Ishikawa (cell line): ENCODE measurements around the gene CIPC.

Experiments
- CEBPB ChIP-seq: IDR thresholded peaks from 2 replicates; pipeline ENCODE4 v1.6.1; 2012
- CREB1 ChIP-seq: IDR thresholded peaks from 2 replicates; pipeline ENCODE4 v1.6.1; 2012; ENCODE audit warnings: low read depth
- EGR1 ChIP-seq: IDR thresholded peaks from 2 replicates; pipeline ENCODE4 v1.6.1; 2012
- EP300 ChIP-seq: IDR thresholded peaks from 2 replicates; pipeline ENCODE4 v1.6.1; 2012; ENCODE audit warnings: borderline replicate concordance
- FOXM1 ChIP-seq: IDR thresholded peaks from 2 replicates; pipeline ENCODE4 v1.6.1; 2012; ENCODE audit warnings: low read depth, borderline replicate concordance
- MAX ChIP-seq: IDR thresholded peaks from 2 replicates; pipeline ENCODE4 v1.6.1; 2012
- NFIC ChIP-seq: IDR thresholded peaks from 2 replicates; pipeline ENCODE4 v1.6.1; 2012
- RAD21 ChIP-seq: IDR thresholded peaks from 2 replicates; pipeline ENCODE4 v1.6.1; 2012; ENCODE audit warnings: low read depth
- REST ChIP-seq: IDR thresholded peaks from 2 replicates; pipeline ENCODE4 v1.6.1; 2012; ENCODE audit warnings: low read depth, mild to moderate bottlenecking
- TAF1 ChIP-seq: IDR thresholded peaks from 2 replicates; pipeline ENCODE4 v1.6.1; 2012; ENCODE audit warnings: low read depth, mild to moderate bottlenecking
- TCF12 ChIP-seq: IDR thresholded peaks from 2 replicates; pipeline ENCODE4 v1.6.1; 2012; ENCODE audit warnings: low read depth
- TEAD4 ChIP-seq: IDR thresholded peaks from 2 replicates; pipeline ENCODE4 v1.6.1; 2012
- USF1 ChIP-seq: IDR thresholded peaks from 2 replicates; pipeline ENCODE4 v1.6.1; 2012
- YY1 ChIP-seq: IDR thresholded peaks from 2 replicates; pipeline ENCODE4 v1.6.1; 2012; ENCODE audit warnings: low read depth
- ZBTB7A ChIP-seq: IDR thresholded peaks from 2 replicates; pipeline ENCODE4 v1.6.1; 2012; ENCODE audit warnings: low read depth

CIPC gene

GRCh38 chr14:77148510-77149231 is 50.6 kb downstream of the CIPC start:
- TF ChIP-seq TEAD4 (no peak), USF1 (peak; percentile 92)

- TF ChIP-seq NFIC (peak; percentile 61), ZBTB7A (no peak), RAD21 (peak; percentile 72), TCF12 (no peak), YY1 (no peak)
These were observed 53.2 kb downstream of the CIPC start for GRCh38 chr14:77151245-77151644.

- peak; percentile 64 for TF ChIP-seq RAD21
- no peak for TF ChIP-seq MAX
- no peak for TF ChIP-seq TEAD4
These were observed 54.0 kb downstream of the CIPC start for GRCh38 chr14:77151918-77152588.

- TF ChIP-seq NFIC (no peak), RAD21 (no peak), YY1 (no peak), TCF12 (no peak), ZBTB7A (no peak), REST (no peak), EGR1 (no peak), MAX (no peak), TEAD4 (no peak), USF1 (no peak), CREB1 (no peak), TAF1 (no peak), EP300 (no peak), CEBPB (no peak), FOXM1 (no peak)
These were observed 55.7 kb downstream of the CIPC start for GRCh38 chr14:77153802-77154201.

- TF ChIP-seq TAF1, result no peak
- TF ChIP-seq MAX, result no peak
- no peak for TF ChIP-seq CREB1
- no peak for TF ChIP-seq YY1
- TF ChIP-seq CEBPB, result no peak
- no peak for TF ChIP-seq EGR1
- TF ChIP-seq TEAD4, result no peak
- TF ChIP-seq TCF12, result no peak
- no peak for TF ChIP-seq ZBTB7A
- TF ChIP-seq FOXM1, result no peak
- TF ChIP-seq NFIC, result no peak
- TF ChIP-seq RAD21, result no peak
- TF ChIP-seq USF1, result no peak
- TF ChIP-seq EP300, result no peak
- no peak for TF ChIP-seq REST
These were observed 56.4 kb downstream of the CIPC start for GRCh38 chr14:77154421-77154820.

- TF ChIP-seq TCF12, result no peak
- no peak for TF ChIP-seq TAF1
- no peak for TF ChIP-seq NFIC
- TF ChIP-seq EGR1, result no peak
- no peak for TF ChIP-seq MAX
- TF ChIP-seq CREB1, result no peak
- TF ChIP-seq USF1, result no peak
- TF ChIP-seq CEBPB, result no peak
- TF ChIP-seq TEAD4, result no peak
- TF ChIP-seq REST, result no peak
- no peak for TF ChIP-seq ZBTB7A
- no peak for TF ChIP-seq YY1
- no peak for TF ChIP-seq FOXM1
- TF ChIP-seq EP300, result no peak
- no peak for TF ChIP-seq RAD21
These were observed 57.0 kb downstream of the CIPC start for GRCh38 chr14:77155083-77155482.
